GM12873 (cell line): ENCODE data around the gene ZNF593OS.

Experiments used
- CTCF ChIP-seq: IDR thresholded peaks from 2 replicates; pipeline ENCODE4 v1.5.1; 2012; ENCODE audit warnings: low read depth, mild to moderate bottlenecking, moderate library complexity, low read length, control low read depth; ENCODE audit not compliant: insufficient read depth; ENCODE audit errors: missing control alignments

ZNF593OS gene

GRCh38 chr1:26129778-26130177, 41.9 kb downstream of the ZNF593OS start:
- no peak for TF ChIP-seq CTCF

GRCh38 chr1:26127235-26128163, 44.1 kb downstream of the ZNF593OS start:
- no peak for TF ChIP-seq CTCF

GRCh38 chr1:26126321-26127084, 45.1 kb downstream of the ZNF593OS start:
- no peak for TF ChIP-seq CTCF

GRCh38 chr1:26125946-26126320, 45.7 kb downstream of the ZNF593OS start:
- TF ChIP-seq CTCF = no peak

- TF ChIP-seq CTCF = no peak
These were observed 46.2 kb downstream of the ZNF593OS start for GRCh38 chr1:26125382-26125781.

- TF ChIP-seq CTCF = no peak
These were observed 47.0 kb downstream of the ZNF593OS start for GRCh38 chr1:26124418-26125331.
